ENCODE data around the gene MAP4K2.

Gene MAP4K2

DNA sequence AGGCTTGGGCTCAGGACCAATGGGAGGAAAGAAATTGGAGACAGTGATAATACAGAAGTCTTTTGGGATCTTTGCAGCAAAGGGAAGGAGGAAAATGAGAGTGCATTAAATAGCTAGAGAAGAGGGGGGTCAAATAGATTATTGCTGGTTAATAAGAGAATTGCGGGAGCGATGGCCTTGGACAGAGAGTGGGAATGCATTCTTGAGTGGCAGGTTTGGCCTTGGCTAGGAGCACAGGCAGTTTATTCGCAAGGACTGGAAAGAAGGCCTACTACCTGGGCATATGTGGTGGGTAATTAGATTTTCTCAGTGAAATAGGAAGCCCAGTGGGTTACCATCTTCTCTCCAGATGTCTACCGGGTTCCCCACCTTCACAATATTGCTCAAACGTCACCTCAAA is 10.8 kb upstream of the MAP4K2 start:
- no peaks in the 10 kb centered on the region for H3K36me3 ChIP-seq (ENCODE audit: control insufficient read depth, insufficient read depth, low read length)
- TF ChIP-seq, protein P1, sequence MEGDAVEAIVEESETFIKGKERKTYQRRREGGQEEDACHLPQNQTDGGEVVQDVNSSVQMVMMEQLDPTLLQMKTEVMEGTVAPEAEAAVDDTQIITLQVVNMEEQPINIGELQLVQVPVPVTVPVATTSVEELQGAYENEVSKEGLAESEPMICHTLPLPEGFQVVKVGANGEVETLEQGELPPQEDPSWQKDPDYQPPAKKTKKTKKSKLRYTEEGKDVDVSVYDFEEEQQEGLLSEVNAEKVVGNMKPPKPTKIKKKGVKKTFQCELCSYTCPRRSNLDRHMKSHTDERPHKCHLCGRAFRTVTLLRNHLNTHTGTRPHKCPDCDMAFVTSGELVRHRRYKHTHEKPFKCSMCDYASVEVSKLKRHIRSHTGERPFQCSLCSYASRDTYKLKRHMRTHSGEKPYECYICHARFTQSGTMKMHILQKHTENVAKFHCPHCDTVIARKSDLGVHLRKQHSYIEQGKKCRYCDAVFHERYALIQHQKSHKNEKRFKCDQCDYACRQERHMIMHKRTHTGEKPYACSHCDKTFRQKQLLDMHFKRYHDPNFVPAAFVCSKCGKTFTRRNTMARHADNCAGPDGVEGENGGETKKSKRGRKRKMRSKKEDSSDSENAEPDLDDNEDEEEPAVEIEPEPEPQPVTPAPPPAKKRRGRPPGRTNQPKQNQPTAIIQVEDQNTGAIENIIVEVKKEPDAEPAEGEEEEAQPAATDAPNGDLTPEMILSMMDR (IDR thresholded peaks at IDR 0.05) = no peak
- H3K4me2 ChIP-seq (ENCODE audit: low read length) = no peak overlapping the region
- no peaks in the 10 kb centered on the region for H3K9me3 ChIP-seq (ENCODE audit: control insufficient read depth, low read length)
- no peak overlapping the region for H2AFZ ChIP-seq
- H3K9ac ChIP-seq = no peak overlapping the region
- H3K79me2 ChIP-seq = no peaks in the 10 kb centered on the region
- no peaks in the 10 kb centered on the region for H3K27me3 ChIP-seq (ENCODE audit: control insufficient read depth, insufficient read depth, low read length)
- no peaks in the 10 kb centered on the region for H3K4me1 ChIP-seq
- H3K27ac ChIP-seq = no peak overlapping the region
- no peak overlapping the region for H3K4me3 ChIP-seq (ENCODE audit: low read depth, low read length)

DNA sequence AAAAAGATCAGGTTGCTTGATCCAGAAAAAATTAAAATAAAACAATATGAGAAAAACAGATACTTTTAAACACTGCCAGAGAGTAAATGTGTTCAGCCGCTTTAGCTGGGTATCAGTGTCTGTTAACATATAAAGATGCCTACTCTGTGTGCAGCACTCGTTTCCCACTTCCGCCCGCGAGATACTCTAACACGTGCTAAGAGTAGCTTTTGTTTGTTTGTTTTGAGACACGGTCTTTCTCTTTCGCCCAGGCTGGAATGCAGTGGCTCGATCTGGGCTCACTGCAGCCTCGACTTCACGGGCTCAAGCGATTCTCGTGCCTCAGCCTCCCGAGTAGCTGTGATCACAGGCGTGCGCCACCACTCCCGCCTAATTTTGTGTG is 7.9 kb upstream of the MAP4K2 start:
- no peaks in the 10 kb centered on the region for H3K36me3 ChIP-seq (ENCODE audit: control insufficient read depth, insufficient read depth, low read length)
- H3K4me3 ChIP-seq (ENCODE audit: low read depth, low read length) = peak overlapping the region; percentile 78
- H3K4me1 ChIP-seq = no peaks in the 10 kb centered on the region
- H2AFZ ChIP-seq = peak overlapping the region; percentile 74
- no peaks in the 10 kb centered on the region for H3K27me3 ChIP-seq (ENCODE audit: control insufficient read depth, insufficient read depth, low read length)
- TF ChIP-seq, protein P1 (IDR thresholded peaks at IDR 0.05) = no peak
- H3K27ac ChIP-seq = no peak overlapping the region
- no peak overlapping the region for H3K9ac ChIP-seq
- H3K9me3 ChIP-seq (ENCODE audit: control insufficient read depth, low read length) = no peaks in the 10 kb centered on the region
- no peaks in the 10 kb centered on the region for H3K79me2 ChIP-seq
- H3K4me2 ChIP-seq (ENCODE audit: low read length) = peak overlapping the region; percentile 51

DNA sequence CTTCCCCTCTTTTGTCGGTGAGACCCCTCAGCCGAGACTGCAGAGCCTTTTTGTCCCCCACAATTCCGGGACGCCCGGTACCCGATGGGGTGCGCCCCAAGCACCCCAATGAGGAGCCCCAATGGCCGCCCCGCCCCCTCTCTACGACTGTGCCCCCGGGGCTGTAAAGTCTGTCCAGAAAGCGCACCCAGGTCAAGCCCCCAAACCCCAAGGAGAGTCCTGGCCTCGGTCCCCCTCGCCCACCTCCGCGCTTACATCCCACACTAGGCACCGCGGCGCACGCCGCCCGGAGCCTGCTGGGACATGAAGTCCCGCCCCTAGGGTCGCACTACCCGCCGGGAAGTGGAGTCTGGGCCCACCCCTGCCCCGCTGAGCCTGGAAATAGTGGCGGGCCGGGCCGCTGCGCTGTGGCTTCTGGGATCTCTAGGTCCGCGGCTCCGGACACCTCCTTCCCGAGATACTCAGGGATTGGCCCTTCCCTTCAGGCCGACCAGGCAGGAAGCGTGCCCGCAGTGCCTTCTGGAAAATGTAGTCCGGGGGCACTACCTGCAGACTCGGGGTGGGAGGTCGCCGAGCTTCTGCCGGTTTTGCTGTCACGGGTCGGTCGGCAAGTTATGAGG is 7.4 kb upstream of the MAP4K2 start, which contains the start of gene MEN1:
TSS of gene MEN1 (minus strand) at position 281 of the 620 bp plus-strand sequence. CDS start 442 bp downstream, outside the sequence.
- TF ChIP-seq, protein P1 (IDR thresholded peaks at IDR 0.05) = no peak
- H3K9me3 ChIP-seq (ENCODE audit: control insufficient read depth, low read length) = no peaks in the 10 kb centered on the region
- H3K79me2 ChIP-seq = no peaks in the 10 kb centered on the region
- peak within 1 kb of the TSS; percentile 85 for H2AFZ ChIP-seq
- H3K4me2 ChIP-seq (ENCODE audit: low read length) = peak within 1 kb of the TSS; percentile 78
- H3K4me3 ChIP-seq (ENCODE audit: low read depth, low read length) = peak within 1 kb of the TSS; percentile 78
- H3K36me3 ChIP-seq (ENCODE audit: control insufficient read depth, insufficient read depth, low read length) = no peaks in the 10 kb centered on the region
- H3K9ac ChIP-seq = no peak within 1 kb of the TSS
- no peaks in the 10 kb centered on the region for H3K4me1 ChIP-seq
- H3K27ac ChIP-seq = peak within 1 kb of the TSS; percentile 51
- no peaks in the 10 kb centered on the region for H3K27me3 ChIP-seq (ENCODE audit: control insufficient read depth, insufficient read depth, low read length)

DNA sequence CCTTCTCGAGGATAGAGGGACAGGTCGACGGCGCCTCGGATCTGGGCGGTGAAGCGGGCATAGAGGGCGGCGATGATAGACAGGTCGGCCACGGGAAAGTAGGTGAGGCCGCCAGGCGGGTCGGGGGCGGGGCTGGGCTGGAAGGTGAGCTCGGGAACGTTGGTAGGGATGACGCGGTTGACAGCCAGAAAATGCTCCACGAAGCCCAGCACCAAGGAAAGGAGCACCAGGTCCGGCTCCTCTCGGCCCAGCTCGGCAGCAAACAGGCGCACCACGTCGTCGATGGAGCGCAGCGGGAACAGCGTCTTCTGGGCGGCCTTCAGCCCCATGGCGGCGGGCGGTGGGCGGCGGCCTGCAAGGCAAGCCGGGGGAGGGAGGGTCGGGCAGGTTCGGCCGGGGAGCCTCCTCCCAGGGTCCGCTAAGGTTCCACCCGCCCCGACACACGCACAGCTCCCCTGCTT is 6.8 kb upstream of the MAP4K2 start:
- Histone ChIP-seq H3K79me2 (no peaks in the 10 kb centered on the region), H3K36me3 (ENCODE audit: control insufficient read depth, insufficient read depth, low read length) (no peaks in the 10 kb centered on the region), H3K27me3 (ENCODE audit: control insufficient read depth, insufficient read depth, low read length) (no peaks in the 10 kb centered on the region), H2AFZ (peak overlapping the region; percentile 85), H3K4me3 (ENCODE audit: low read depth, low read length) (peak overlapping the region; percentile 78), H3K27ac (peak overlapping the region; percentile 36), H3K9ac (no peak overlapping the region), H3K4me2 (ENCODE audit: low read length) (peak overlapping the region; percentile 78), H3K4me1 (no peaks in the 10 kb centered on the region), H3K9me3 (ENCODE audit: control insufficient read depth, low read length) (no peaks in the 10 kb centered on the region)
- TF ChIP-seq, protein P1 (IDR thresholded peaks at IDR 0.05) = no peak

DNA sequence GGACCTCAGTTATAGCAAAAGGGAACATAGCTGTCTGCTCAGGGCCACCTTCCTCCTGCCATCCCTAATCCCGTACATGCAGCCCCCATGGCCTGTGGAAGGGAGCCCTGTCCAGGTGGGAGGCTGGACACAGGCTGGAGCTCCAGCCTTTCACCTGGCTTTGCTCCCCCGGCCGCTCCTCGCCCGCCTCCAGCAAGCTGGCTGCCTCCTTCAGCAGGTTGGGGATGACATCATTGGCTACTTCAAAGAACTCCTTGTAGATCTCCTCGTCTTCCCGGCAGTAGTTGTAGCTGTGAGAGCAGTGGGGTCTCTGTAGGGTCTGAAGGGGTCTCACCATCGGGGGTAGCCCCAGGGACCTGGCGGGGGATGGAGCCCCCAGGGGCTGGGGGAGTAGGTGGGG is 2.5 kb upstream of the MAP4K2 start:
- H3K27ac ChIP-seq = no peak overlapping the region
- H3K4me3 ChIP-seq (ENCODE audit: low read depth, low read length) = no peak overlapping the region
- H3K36me3 ChIP-seq (ENCODE audit: control insufficient read depth, insufficient read depth, low read length) = no peaks in the 10 kb centered on the region
- no peaks in the 10 kb centered on the region for H3K9me3 ChIP-seq (ENCODE audit: control insufficient read depth, low read length)
- no peaks in the 10 kb centered on the region for H3K79me2 ChIP-seq
- no peak overlapping the region for H3K4me2 ChIP-seq (ENCODE audit: low read length)
- TF ChIP-seq, protein P1 (IDR thresholded peaks at IDR 0.05) = no peak
- H3K9ac ChIP-seq = no peak overlapping the region
- H2AFZ ChIP-seq = no peak overlapping the region
- no peaks in the 10 kb centered on the region for H3K27me3 ChIP-seq (ENCODE audit: control insufficient read depth, insufficient read depth, low read length)
- peaks cover 5% of the 10 kb centered on the region for H3K4me1 ChIP-seq
